KMS-11 (cell line): ENCODE data around the gene GSDMA.
"Not testable (repeated sequence)": the region's sequence is repeated elsewhere in the genome, so short reads cannot be mapped to it uniquely, and the experiment has no call there.

Source experiments
- H2AFZ ChIP-seq: fragments of 200-600 bp; sonication (generic); 2 replicates; pipeline ENCODE4 v1.6.1; 2016; ENCODE audit warnings: antibody characterized with exemption, mixed run types, low read depth
- H3K27ac ChIP-seq: fragments of 200-600 bp; sonication (generic); 2 replicates; pipeline ENCODE4 v1.6.1; 2016; ENCODE audit warnings: mild to moderate bottlenecking, mixed run types
- H3K27me3 ChIP-seq: fragments of 200-600 bp; sonication (generic); 2 replicates; pipeline ENCODE4 v1.6.1; 2017; ENCODE audit warnings: mild to moderate bottlenecking, low read depth, mixed run types, moderate library complexity; ENCODE audit not compliant: insufficient read depth
- H3K36me3 ChIP-seq: fragments of 200-600 bp; sonication (generic); 2 replicates; pipeline ENCODE4 v1.6.1; 2017; ENCODE audit warnings: mild to moderate bottlenecking, mixed run types; ENCODE audit not compliant: insufficient read depth
- H3K4me1 ChIP-seq: fragments of 200-600 bp; sonication (generic); 2 replicates; pipeline ENCODE4 v1.6.1; 2016; ENCODE audit warnings: mild to moderate bottlenecking, low read depth, mixed run types; ENCODE audit not compliant: poor library complexity, severe bottlenecking
- H3K4me2 ChIP-seq: fragments of 200-600 bp; sonication (generic); 2 replicates; pipeline ENCODE4 v1.7.0; 2016; ENCODE audit warnings: mild to moderate bottlenecking, mixed run types
- H3K4me3 ChIP-seq: fragments of 200-600 bp; sonication (generic); IDR thresholded peaks from 2 replicates; pipeline ENCODE4 v1.6.1; 2017; ENCODE audit warnings: low read depth, low read length, mixed read lengths; ENCODE audit not compliant: insufficient read depth
- H3K79me2 ChIP-seq: fragments of 200-600 bp; sonication (generic); 2 replicates; pipeline ENCODE4 v1.6.1; 2016; ENCODE audit warnings: low read depth, mixed run types; ENCODE audit not compliant: insufficient read depth
- H3K9ac ChIP-seq: fragments of 200-600 bp; sonication (generic); 2 replicates; pipeline ENCODE4 v1.6.1; 2016; ENCODE audit warnings: mild to moderate bottlenecking, mixed run types
- H4K20me1 ChIP-seq: fragments of 200-600 bp; sonication (generic); 2 replicates; pipeline ENCODE4 v1.6.1; 2016; ENCODE audit warnings: mild to moderate bottlenecking, mixed run types; ENCODE audit not compliant: insufficient read depth
- TF ChIP-seq, protein P1 (sequence below): fragments of 200-600 bp; sonication (generic); conservative IDR thresholded peaks from 2 replicates; pipeline ENCODE4 v1.6.1; 2017; ENCODE audit warnings: low read depth, mild to moderate bottlenecking, antibody characterized with exemption, low read length, moderate library complexity, mixed read lengths

The GSDMA gene

DNA sequence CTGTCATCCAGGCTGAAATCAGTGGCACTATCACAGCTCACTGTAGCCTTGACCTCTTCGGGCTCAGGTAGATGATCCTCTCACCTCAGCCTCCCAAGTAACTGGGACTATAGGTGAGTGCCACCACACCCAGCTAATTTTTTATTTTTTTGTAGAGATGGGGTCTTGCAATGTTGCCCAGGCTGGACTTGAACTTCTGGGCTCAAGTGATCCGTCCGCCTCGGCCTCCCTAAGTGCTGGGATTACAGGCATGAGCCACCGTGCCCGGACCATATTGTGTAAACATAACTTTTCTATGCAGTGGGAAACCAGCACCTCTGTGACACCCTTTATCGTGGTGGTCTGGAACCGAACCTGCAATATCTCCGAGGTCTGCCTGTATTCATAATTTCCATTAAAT, 41.3 kb downstream of the GSDMA start:
- H3K4me3 ChIP-seq: no peak overlapping the region
- no peak overlapping the region for H3K9ac ChIP-seq
- H2AFZ ChIP-seq: no peak overlapping the region
- no peaks in the 10 kb centered on the region for H3K79me2 ChIP-seq
- H3K27ac ChIP-seq: no peak overlapping the region
- no peaks in the 10 kb centered on the region for H4K20me1 ChIP-seq
- no peaks in the 10 kb centered on the region for H3K36me3 ChIP-seq
- H3K4me2 ChIP-seq: no peak overlapping the region
- H3K4me1 ChIP-seq: no peaks in the 10 kb centered on the region
- TF ChIP-seq, protein P1, sequence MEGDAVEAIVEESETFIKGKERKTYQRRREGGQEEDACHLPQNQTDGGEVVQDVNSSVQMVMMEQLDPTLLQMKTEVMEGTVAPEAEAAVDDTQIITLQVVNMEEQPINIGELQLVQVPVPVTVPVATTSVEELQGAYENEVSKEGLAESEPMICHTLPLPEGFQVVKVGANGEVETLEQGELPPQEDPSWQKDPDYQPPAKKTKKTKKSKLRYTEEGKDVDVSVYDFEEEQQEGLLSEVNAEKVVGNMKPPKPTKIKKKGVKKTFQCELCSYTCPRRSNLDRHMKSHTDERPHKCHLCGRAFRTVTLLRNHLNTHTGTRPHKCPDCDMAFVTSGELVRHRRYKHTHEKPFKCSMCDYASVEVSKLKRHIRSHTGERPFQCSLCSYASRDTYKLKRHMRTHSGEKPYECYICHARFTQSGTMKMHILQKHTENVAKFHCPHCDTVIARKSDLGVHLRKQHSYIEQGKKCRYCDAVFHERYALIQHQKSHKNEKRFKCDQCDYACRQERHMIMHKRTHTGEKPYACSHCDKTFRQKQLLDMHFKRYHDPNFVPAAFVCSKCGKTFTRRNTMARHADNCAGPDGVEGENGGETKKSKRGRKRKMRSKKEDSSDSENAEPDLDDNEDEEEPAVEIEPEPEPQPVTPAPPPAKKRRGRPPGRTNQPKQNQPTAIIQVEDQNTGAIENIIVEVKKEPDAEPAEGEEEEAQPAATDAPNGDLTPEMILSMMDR: no peak
- no peaks in the 10 kb centered on the region for H3K27me3 ChIP-seq

DNA sequence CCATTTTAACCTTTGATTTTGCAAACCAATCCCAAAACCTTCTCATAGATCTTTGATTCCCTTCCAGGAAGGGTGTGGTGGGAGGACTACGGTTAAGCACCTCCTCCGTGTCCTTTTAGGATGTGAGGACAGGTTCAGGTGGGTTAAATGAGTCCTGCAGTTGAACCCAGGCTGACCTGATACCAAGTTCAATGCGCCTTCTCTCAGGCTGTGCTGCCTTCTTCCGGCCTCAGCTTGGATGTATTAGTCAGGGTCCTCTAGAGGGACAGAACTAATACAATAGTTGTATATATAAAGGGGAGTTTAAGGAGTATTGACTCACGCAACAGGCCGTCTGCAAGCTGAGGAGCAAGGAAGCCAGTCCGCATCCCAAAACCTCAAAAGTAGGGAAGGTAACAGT, 41.9 kb downstream of the GSDMA start:
- Histone ChIP-seq H3K36me3 (no peaks in the 10 kb centered on the region), H3K79me2 (no peaks in the 10 kb centered on the region), H3K4me3 (no peak overlapping the region), H3K4me2 (no peak overlapping the region), H3K27ac (no peak overlapping the region), H3K4me1 (no peaks in the 10 kb centered on the region), H4K20me1 (no peaks in the 10 kb centered on the region), H2AFZ (no peak overlapping the region), H3K9ac (no peak overlapping the region), H3K27me3 (no peaks in the 10 kb centered on the region)
- TF ChIP-seq, protein P1: no peak

DNA sequence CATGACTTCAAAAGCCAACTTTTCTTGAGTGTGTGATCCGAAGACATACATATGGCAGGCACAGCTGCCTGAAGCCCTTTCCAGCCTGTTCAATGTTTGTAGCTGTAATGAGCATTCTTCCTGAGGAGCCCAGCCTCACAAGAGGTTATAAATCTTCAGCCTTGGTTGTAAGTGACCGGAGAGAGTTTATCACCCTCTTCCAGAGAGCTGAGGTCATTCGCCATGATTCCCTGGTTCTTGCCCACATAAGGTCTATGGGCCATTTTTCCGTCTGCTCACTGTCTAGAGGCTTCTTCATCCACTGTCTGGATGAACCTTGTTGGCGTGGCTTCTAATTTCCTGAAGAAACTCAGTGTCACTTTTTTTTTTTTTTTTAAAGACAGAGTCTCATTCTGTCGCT, 42.7 kb downstream of the GSDMA start:
- H3K4me3 ChIP-seq: no peak overlapping the region
- H4K20me1 ChIP-seq: no peaks in the 10 kb centered on the region
- TF ChIP-seq, protein P1: no peak
- H3K79me2 ChIP-seq: no peaks in the 10 kb centered on the region
- no peaks in the 10 kb centered on the region for H3K27me3 ChIP-seq
- no peak overlapping the region for H3K27ac ChIP-seq
- no peak overlapping the region for H3K4me2 ChIP-seq
- no peaks in the 10 kb centered on the region for H3K4me1 ChIP-seq
- H3K36me3 ChIP-seq: no peaks in the 10 kb centered on the region
- no peak overlapping the region for H3K9ac ChIP-seq
- H2AFZ ChIP-seq: no peak overlapping the region

GRCh38 chr17:40010946-40011500, 48.2 kb downstream of the GSDMA start:
- not testable (repeated sequence) for H3K27me3 ChIP-seq, H3K4me2 ChIP-seq, H3K4me3 ChIP-seq, H4K20me1 ChIP-seq, H3K4me1 ChIP-seq, H3K79me2 ChIP-seq, H3K9ac ChIP-seq, H3K36me3 ChIP-seq, H2AFZ ChIP-seq, H3K27ac ChIP-seq

- H3K27me3 ChIP-seq, H3K9ac ChIP-seq, H4K20me1 ChIP-seq, H3K36me3 ChIP-seq, H3K79me2 ChIP-seq, H2AFZ ChIP-seq, H3K4me3 ChIP-seq, H3K4me1 ChIP-seq, H3K27ac ChIP-seq, H3K4me2 ChIP-seq: not testable (repeated sequence)
These were observed 49.3 kb downstream of the GSDMA start for GRCh38 chr17:40012017-40012647.
